ENCODE measurements around the gene HOXA4.

The HOXA4 gene

GRCh38 chr7:27163288-27164044, 32.9 kb upstream of the HOXA4 start:
- in situ Hi-C loops (cut with HindIII; ENCODE audit: low pct_ligation_motif_present, low sequenced_read_pairs), result loop anchor here (10.0 kb wide), 1 partner anchor 789 kb away; no protein-coding TSS in a partner anchor
- TF ChIP-seq CTCF (IDR thresholded peaks at IDR 0.05; ENCODE audit: low read depth, low read length, missing control alignments), result no peak
- Histone ChIP-seq H3K27me3 (replicated peaks) (peaks cover 96% of the 10 kb centered on the region), H3K36me3 (replicated peaks) (no peaks in the 10 kb centered on the region), H3K4me3 (ENCODE audit: low read depth, low read length) (no peak overlapping the region), H3K27ac (no peak overlapping the region)
- no peak for DNase-seq

GRCh38 chr7:27162561-27163287, 32.2 kb upstream of the HOXA4 start:
- no peaks in the 10 kb centered on the region for H3K36me3 ChIP-seq (replicated peaks)
- no peak for TF ChIP-seq CTCF (IDR thresholded peaks at IDR 0.05; ENCODE audit: low read depth, low read length, missing control alignments)
- no peak for DNase-seq
- no peak overlapping the region for H3K27ac ChIP-seq
- peaks cover 96% of the 10 kb centered on the region for H3K27me3 ChIP-seq (replicated peaks)
- no peak overlapping the region for H3K4me3 ChIP-seq (ENCODE audit: low read depth, low read length)
- in situ Hi-C loops (cut with HindIII; ENCODE audit: low pct_ligation_motif_present, low sequenced_read_pairs), result loop anchor here (10.0 kb wide), 1 partner anchor 788 kb away; no protein-coding TSS in a partner anchor

GRCh38 chr7:27161721-27162560, 31.4 kb upstream of the HOXA4 start:
- no peak for TF ChIP-seq CTCF (IDR thresholded peaks at IDR 0.05; ENCODE audit: low read depth, low read length, missing control alignments)
- in situ Hi-C loops (cut with HindIII; ENCODE audit: low pct_ligation_motif_present, low sequenced_read_pairs), result loop anchor here (10.0 kb wide), 1 partner anchor 787 kb away; no protein-coding TSS in a partner anchor
- H3K36me3 ChIP-seq (replicated peaks), result no peaks in the 10 kb centered on the region
- H3K27me3 ChIP-seq (replicated peaks), result peaks cover 96% of the 10 kb centered on the region
- H3K27ac ChIP-seq, result no peak overlapping the region
- no peak for DNase-seq
- no peak overlapping the region for H3K4me3 ChIP-seq (ENCODE audit: low read depth, low read length)

- Histone ChIP-seq H3K36me3 (replicated peaks) (no peaks in the 10 kb centered on the region), H3K27ac (no peak overlapping the region), H3K27me3 (replicated peaks) (peaks cover 96% of the 10 kb centered on the region), H3K4me3 (ENCODE audit: low read depth, low read length) (no peak overlapping the region)
- TF ChIP-seq CTCF (IDR thresholded peaks at IDR 0.05; ENCODE audit: low read depth, low read length, missing control alignments), result no peak
- in situ Hi-C loops (cut with HindIII; ENCODE audit: low pct_ligation_motif_present, low sequenced_read_pairs), result loop anchor here (10.0 kb wide), 1 partner anchor 786 kb away; no protein-coding TSS in a partner anchor
- DNase-seq, result no peak
Measured at GRCh38 chr7:27161214-27161720, 30.7 kb upstream of the HOXA4 start.

GRCh38 chr7:27160546-27161213, 30.1 kb upstream of the HOXA4 start:
- peak; percentile 40 for DNase-seq
- TF ChIP-seq CTCF (IDR thresholded peaks at IDR 0.05; ENCODE audit: low read depth, low read length, missing control alignments), result peak; percentile 99
- Histone ChIP-seq H3K27me3 (replicated peaks) (peaks cover 96% of the 10 kb centered on the region), H3K36me3 (replicated peaks) (no peaks in the 10 kb centered on the region), H3K4me3 (ENCODE audit: low read depth, low read length) (peak overlapping the region; percentile 34), H3K27ac (no peak overlapping the region)
- in situ Hi-C loops (cut with HindIII; ENCODE audit: low pct_ligation_motif_present, low sequenced_read_pairs), result loop anchor here (10.0 kb wide), 1 partner anchor 786 kb away; no protein-coding TSS in a partner anchor
